Neural cell (in vitro differentiated cells): ENCODE results near the gene CENPT.

Experiments used
- CTCF ChIP-seq: fragments of 450-650 bp; IDR thresholded peaks from 2 replicates; pipeline ENCODE4 v1.5.1; 2014; ENCODE audit warnings: antibody characterized with exemption, mild to moderate bottlenecking, moderate library complexity; ENCODE audit not compliant: poor library complexity, severe bottlenecking
- EP300 ChIP-seq: fragments of 450-650 bp; conservative IDR thresholded peaks from 2 replicates; pipeline ENCODE4 v1.6.1; 2014; ENCODE audit warnings: antibody characterized with exemption, mild to moderate bottlenecking, moderate library complexity; ENCODE audit not compliant: poor library complexity, severe bottlenecking
- EZH2 ChIP-seq: fragments of 200-600, 300-800 bp; shearing (Covaris generic), sonication (generic); IDR thresholded peaks from 2 replicates; pipeline ENCODE4 v1.6.1; 2014; ENCODE audit warnings: antibody characterized with exemption, low read length, borderline replicate concordance, mild to moderate bottlenecking; ENCODE audit not compliant: insufficient read depth, poor library complexity, severe bottlenecking
- MXI1 ChIP-seq: fragments of 450-650 bp; conservative IDR thresholded peaks from 2 replicates; pipeline ENCODE4 v1.6.1; 2014; ENCODE audit warnings: antibody characterized with exemption, mild to moderate bottlenecking; ENCODE audit not compliant: poor library complexity, severe bottlenecking
- POLR2AphosphoS5 ChIP-seq: IDR thresholded peaks from 2 replicates; pipeline ENCODE4 v1.6.1; 2012
- RAD21 ChIP-seq: fragments of 450-650 bp; conservative IDR thresholded peaks from 2 replicates; pipeline ENCODE4 v1.6.1; 2014; ENCODE audit warnings: antibody characterized with exemption, mild to moderate bottlenecking, moderate library complexity
- REST ChIP-seq: IDR thresholded peaks from 2 replicates; pipeline ENCODE4 v1.6.1; 2012; ENCODE audit warnings: borderline replicate concordance
- SMC3 ChIP-seq: fragments of 450-650 bp; conservative IDR thresholded peaks from 2 replicates; pipeline ENCODE4 v1.6.1; 2014; ENCODE audit warnings: antibody characterized with exemption, mild to moderate bottlenecking, moderate library complexity; ENCODE audit not compliant: poor library complexity
- TAF1 ChIP-seq: IDR thresholded peaks from 2 replicates; pipeline ENCODE4 v1.6.1; 2012; ENCODE audit warnings: low read depth

GRCh38 chr16:67825906-67826305, 21.6 kb downstream of the CENPT start:
- TF ChIP-seq CTCF (no peak), EZH2 (no peak), EP300 (no peak), POLR2AphosphoS5 (no peak), TAF1 (no peak), RAD21 (no peak), REST (no peak), MXI1 (no peak), SMC3 (no peak)
